HG02588 (cell line): ENCODE measurements around the gene LHX8.

Source experiments
- ATAC-seq: cut with Tn5 transposase; IDR thresholded peaks from one replicate; pipeline ENCODE4 v1.9.1; 2021; ENCODE audit warnings: mild to moderate bottlenecking, moderate library complexity; ENCODE audit not compliant: unreplicated experiment

LHX8 gene

DNA sequence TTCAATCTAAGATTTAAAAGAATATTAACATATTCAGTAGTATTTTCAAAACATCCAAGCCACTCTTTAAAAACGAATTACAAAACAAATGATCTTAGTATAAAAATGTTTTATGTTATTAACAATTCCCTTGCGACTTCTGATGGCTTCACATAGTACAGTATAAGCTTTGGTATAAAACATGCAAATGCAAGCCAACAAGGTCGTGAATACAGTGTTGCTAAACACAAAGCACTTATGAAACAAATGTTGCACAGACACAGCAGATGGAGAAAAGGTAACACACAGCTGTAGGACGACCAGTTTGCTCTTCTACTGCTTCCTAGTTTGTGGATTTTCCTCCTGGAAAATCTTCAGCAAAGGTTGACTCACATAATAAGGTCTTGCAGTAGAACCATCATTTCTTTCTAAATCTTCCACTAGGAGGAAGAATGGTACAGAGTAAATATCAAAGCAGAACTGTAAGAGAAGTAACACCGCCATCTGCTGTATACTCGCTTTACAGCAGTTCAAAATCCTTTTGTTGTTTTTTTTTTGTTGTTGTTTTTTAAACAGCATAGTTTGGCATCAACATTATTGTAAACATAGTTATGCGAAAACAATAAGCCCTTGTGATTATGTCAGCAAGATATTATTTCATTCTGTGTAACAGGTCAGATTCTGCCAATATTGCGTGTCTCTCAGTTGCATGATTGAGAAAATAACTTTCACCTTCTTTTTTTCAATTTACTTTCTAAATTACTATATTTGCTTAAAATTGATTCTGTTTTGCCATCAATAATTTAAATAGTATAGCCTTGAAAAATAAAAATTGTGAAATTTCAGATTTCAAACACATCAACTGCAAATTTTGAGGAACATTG is 69.5 kb downstream of the LHX8 start:
- ATAC-seq: peak; percentile 79

DNA sequence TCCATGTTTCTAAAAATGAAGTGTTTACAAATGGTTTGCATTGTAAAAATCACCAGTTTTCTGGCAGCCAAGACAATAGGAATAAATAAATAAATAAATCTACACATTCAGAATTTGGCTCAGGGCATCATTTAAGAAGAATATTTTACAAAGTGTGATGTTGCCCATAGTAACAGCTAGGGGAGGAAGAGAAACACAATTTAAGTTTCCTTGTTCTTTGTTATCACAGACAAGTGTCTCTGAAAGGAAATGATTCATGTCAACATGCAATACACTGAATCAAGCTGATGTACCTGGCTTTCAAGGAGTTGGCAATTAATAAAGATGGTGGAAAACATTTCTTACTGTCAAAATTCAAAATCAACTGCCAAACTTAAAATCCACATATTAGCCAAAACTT is 74.7 kb downstream of the LHX8 start:
- no peak for ATAC-seq
